Neuron (in vitro differentiated cells): ENCODE measurements around the gene PRDM8.
A peak's percentile ranks its signal among the peaks of the same experiment; 100 is the strongest.
"Not testable (repeated sequence)": the region's sequence is repeated elsewhere in the genome, so short reads cannot be mapped to it uniquely, and the experiment has no call there.

Experiments used
- H2AFZ ChIP-seq: one replicate; pipeline ENCODE4 v1.6.1; 2013; ENCODE audit warnings: low read depth, mild to moderate bottlenecking, inconsistent platforms, low read length, moderate library complexity
- H3K27me3 ChIP-seq: one replicate; pipeline ENCODE4 v1.6.1; 2013; ENCODE audit warnings: low read length; ENCODE audit not compliant: insufficient read depth
- H3K36me3 ChIP-seq: one replicate; pipeline ENCODE4 v1.6.1; 2013; ENCODE audit warnings: low read length; ENCODE audit not compliant: insufficient read depth
- H3K4me1 ChIP-seq: one replicate; pipeline ENCODE4 v1.6.1; 2013; ENCODE audit warnings: low read length; ENCODE audit not compliant: insufficient read depth
- H3K4me3 ChIP-seq: 2 replicates; pipeline ENCODE4 v1.5.1; 2013; ENCODE audit warnings: mild to moderate bottlenecking, low read length, moderate library complexity
- H3K9me3 ChIP-seq: one replicate; pipeline ENCODE4 v1.6.1; 2013; ENCODE audit warnings: low read length

PRDM8 gene

DNA sequence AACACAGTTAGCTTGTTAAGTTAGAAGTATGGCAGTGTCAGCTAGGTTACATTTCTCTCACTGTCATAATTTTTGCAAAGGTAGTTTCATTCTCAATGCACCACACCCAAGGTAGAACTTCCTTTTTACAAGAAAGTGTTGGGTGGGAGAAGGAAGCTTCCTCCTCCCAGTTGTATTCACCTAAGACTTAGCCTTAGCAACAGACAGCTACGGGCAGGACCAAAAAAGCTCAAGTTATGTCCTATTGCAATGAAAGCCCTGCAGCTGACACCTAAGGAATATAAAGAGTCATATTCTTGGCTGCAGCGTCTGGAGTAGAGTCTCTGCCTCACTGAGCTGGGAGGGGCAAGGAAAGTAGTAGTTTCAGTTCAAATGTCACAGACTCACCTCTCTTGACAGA lies 25.1 kb upstream of the PRDM8 start:
- H3K27me3 ChIP-seq, result peaks cover 3% of the 10 kb centered on the region
- H3K4me3 ChIP-seq, result no peak overlapping the region
- H3K36me3 ChIP-seq, result no peaks in the 10 kb centered on the region
- no peak overlapping the region for H2AFZ ChIP-seq
- no peaks in the 10 kb centered on the region for H3K4me1 ChIP-seq
- H3K9me3 ChIP-seq, result no peaks in the 10 kb centered on the region

DNA sequence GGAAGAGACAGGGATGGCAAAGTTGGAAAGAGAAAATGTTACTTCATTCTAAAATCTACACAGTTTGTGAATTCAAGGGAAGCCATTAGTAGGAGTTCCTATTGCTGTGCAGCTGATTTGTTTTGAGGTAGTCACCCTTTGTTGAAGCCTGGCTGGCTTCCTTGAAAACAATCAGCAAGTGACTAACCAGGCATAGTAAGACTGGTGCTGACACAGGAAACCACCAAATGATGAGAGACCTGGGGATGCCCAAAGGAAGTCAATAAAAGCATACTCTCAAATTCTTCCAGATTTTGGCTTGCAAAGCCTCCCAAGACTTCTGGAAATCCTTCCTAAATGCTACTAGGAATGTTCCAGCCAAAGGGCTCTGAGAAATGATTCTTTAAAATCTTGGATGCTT lies 23.9 kb upstream of the PRDM8 start:
- H3K4me3 ChIP-seq, result no peak overlapping the region
- H3K9me3 ChIP-seq, result no peaks in the 10 kb centered on the region
- no peak overlapping the region for H2AFZ ChIP-seq
- H3K27me3 ChIP-seq, result peaks cover 3% of the 10 kb centered on the region
- no peaks in the 10 kb centered on the region for H3K36me3 ChIP-seq
- no peaks in the 10 kb centered on the region for H3K4me1 ChIP-seq

DNA sequence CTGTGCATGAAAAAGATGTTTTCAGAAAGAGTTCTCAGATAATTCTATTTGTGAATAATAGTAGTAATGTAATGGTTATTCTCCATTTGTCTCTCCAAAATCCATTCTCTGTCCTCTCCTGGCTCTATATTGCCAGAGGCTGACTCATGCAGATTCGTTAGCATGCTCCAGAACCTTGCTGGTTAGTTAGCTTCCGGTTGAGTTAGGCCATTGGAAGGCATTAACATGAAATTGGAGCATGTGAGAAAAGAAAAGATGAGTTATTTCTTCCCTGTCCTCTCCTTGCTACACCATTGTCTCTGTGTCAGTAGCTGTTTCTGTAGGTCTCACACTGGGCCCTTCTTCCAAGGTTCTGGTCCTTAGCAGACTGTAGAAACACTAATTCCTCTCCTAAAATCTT lies 23.5 kb upstream of the PRDM8 start:
- H2AFZ ChIP-seq, result no peak overlapping the region
- H3K4me1 ChIP-seq, result no peaks in the 10 kb centered on the region
- H3K9me3 ChIP-seq, result no peaks in the 10 kb centered on the region
- peaks cover 3% of the 10 kb centered on the region for H3K27me3 ChIP-seq
- no peaks in the 10 kb centered on the region for H3K36me3 ChIP-seq
- H3K4me3 ChIP-seq, result no peak overlapping the region

DNA sequence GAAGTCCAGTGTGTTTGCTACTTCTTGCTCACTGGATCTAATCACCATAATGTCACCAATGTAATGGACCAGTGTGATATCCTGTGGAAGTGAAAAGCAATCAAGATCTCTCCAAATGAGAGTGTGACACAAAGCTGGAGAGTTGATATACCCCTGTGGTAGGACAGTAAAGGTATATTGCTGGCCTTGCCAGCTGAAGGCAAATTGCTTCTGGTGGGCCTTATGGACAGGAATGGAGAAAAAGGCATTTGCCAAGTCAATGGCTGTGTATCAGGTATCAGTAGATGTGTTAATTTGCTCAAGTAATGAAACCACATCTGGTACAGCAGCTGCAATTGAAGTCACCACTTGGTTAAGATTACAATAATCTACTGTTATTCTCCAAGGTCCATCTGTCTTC lies 19.5 kb upstream of the PRDM8 start:
- H3K36me3 ChIP-seq, H3K4me1 ChIP-seq, H2AFZ ChIP-seq, H3K4me3 ChIP-seq, H3K9me3 ChIP-seq: not testable (repeated sequence)
- H3K27me3 ChIP-seq, result peaks cover 10% of the 10 kb centered on the region

DNA sequence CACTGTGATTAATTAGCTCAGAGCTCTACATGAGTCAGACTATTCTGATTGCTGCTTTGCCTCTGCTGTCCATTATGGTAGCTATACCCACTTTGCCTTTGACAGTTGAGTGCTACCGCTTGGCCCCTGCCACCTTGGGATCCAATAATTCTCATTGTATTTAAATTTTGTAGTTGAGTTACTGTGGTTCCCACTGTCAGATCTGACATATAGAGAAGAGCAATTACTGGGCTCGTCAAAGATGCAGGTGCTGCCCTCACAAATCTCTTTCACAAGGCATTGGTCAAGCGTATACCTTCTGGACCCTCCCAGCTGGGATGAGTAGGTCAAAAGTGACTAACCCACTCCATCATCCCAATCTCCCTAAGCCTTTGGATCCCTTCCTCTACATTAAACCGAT lies 18.3 kb upstream of the PRDM8 start:
- peaks cover 19% of the 10 kb centered on the region for H3K27me3 ChIP-seq
- no peaks in the 10 kb centered on the region for H3K4me1 ChIP-seq
- no peaks in the 10 kb centered on the region for H3K36me3 ChIP-seq
- H3K4me3 ChIP-seq, result no peak overlapping the region
- H3K9me3 ChIP-seq, result peaks cover 1% of the 10 kb centered on the region
- no peak overlapping the region for H2AFZ ChIP-seq

DNA sequence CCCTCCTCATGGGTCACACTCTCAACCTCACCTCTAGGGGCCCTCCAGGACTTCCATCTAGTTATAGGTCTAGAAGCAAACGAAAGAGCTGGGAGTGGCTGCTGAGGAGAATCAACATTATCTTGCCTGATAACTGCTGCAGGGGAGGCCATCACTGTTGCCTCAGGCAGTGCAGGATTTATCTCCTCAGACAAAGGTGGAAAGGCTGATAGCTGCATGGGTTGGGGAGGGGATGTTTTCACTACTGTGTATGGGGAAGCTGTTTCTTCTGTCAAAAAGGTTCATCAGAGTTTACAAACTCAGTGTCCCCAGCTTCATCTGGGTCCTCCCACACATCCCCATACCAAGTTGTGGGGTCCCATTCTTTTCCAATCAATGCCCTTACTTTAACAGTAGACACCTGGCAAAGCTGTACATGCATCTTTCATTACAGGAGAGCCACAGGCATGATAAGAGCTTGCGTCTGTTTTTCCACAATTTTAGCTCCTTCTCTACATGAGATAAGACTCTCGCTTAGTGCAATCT lies 17.6 kb upstream of the PRDM8 start:
- peaks cover 6% of the 10 kb centered on the region for H3K4me1 ChIP-seq
- H3K9me3 ChIP-seq, result peaks cover 1% of the 10 kb centered on the region
- H3K4me3 ChIP-seq, result no peak overlapping the region
- H2AFZ ChIP-seq, result no peak overlapping the region
- H3K36me3 ChIP-seq, result no peaks in the 10 kb centered on the region
- peaks cover 24% of the 10 kb centered on the region for H3K27me3 ChIP-seq

DNA sequence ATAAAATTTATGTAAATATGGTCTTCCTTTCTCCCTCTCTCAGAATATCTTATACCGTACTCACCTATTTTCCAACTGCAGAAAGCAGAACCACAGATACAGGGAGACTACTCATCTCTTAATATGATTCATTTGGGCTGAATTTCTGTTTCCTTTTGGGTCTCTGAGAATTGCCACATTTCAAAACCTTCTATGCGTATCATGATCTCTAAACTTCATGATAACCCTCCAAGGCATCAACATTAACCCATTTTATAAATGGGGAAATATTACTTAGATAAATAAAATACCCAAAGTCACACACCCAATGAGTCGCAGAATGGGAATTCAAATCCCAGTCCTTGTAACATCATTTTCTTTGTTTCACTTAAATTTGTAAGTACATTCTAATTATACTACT lies 16.6 kb upstream of the PRDM8 start:
- H3K4me3 ChIP-seq, result no peak overlapping the region
- no peaks in the 10 kb centered on the region for H3K36me3 ChIP-seq

DNA sequence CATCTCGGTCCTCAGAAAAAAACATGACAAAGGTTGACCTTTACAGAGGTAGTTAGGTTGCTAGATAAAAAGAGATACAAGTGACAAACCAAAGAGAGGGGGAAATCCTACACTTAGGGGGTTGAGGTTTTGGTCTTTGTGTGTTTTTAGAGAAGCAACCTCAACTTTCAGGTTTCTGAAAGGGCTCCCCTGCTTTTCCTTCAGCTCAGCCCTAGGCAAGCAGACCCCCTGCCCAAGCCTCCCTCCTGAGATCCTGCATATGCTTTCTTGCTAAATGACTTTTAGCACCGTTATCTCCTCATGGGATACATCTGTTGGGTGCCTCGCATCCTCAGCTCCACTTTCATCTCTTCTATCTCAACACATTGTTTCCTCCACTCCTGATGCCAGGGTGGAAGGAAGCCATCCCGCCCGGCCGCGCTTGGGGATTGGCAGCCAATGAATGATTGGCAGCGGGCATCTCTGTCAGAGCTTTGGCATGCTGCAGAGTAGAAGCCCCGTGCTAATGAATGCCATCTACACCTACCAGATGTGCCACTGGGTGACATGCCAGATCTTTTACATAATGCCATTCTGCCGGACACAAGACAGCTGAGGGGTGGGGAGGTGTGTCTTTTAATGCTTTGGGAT lies 15.0 kb upstream of the PRDM8 start:
- H3K36me3 ChIP-seq, result no peaks in the 10 kb centered on the region
- peaks cover 31% of the 10 kb centered on the region for H3K4me1 ChIP-seq
- H3K9me3 ChIP-seq, result peaks cover 1% of the 10 kb centered on the region
- no peak overlapping the region for H3K4me3 ChIP-seq
- peaks cover 46% of the 10 kb centered on the region for H3K27me3 ChIP-seq
- H2AFZ ChIP-seq, result no peak overlapping the region

More for the DNA sequence above, 16.6 kb upstream of the PRDM8 start:
- H3K9me3 ChIP-seq, result peaks cover 1% of the 10 kb centered on the region
- H2AFZ ChIP-seq, result no peak overlapping the region
- H3K4me1 ChIP-seq, result peaks cover 16% of the 10 kb centered on the region
- H3K27me3 ChIP-seq, result peaks cover 35% of the 10 kb centered on the region

DNA sequence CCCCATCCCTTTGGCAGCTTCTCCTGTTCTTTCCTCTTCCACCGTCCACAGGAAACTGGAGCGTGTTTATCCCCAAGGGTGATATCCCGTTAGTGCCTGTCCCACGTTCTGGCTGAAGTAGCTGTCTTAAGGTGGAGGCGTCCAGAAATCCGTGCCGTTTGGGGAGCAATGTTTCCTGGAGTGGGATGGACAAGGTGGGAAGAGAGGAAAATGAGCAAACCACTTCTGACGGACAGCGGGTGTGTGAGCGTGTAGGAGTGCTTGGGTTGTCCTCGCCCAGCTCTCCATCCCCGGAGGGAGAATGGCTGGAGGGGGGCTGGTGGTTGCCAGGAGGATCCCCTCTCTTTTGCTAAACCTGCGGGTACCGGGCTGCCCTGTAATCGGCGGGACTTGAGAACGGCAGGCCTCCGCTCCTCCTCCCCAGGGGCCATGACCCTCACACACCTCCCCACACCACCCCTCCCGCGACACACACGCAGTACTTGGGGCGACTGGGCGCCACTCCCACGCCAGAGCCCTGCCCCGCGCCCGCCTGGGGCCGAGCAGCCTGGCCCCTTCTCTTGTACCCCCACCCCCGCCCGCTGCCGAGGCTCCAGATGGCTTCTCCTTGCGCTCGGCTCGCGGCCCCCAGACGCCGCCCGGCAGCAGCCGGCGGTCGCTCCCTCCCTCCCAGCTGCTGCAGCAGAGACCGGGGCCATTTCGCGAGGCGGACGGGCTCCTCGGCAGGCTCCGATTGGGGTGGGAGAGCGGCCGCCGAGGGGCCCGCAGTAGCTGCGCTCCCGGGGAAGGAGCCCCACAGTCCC lies 13.9 kb upstream of the PRDM8 start:
- Histone ChIP-seq H3K9me3 (peaks cover 1% of the 10 kb centered on the region), H3K36me3 (no peaks in the 10 kb centered on the region), H2AFZ (peak overlapping the region; percentile 84), H3K27me3 (peaks cover 57% of the 10 kb centered on the region), H3K4me1 (peaks cover 33% of the 10 kb centered on the region), H3K4me3 (peak overlapping the region; percentile 50)

DNA sequence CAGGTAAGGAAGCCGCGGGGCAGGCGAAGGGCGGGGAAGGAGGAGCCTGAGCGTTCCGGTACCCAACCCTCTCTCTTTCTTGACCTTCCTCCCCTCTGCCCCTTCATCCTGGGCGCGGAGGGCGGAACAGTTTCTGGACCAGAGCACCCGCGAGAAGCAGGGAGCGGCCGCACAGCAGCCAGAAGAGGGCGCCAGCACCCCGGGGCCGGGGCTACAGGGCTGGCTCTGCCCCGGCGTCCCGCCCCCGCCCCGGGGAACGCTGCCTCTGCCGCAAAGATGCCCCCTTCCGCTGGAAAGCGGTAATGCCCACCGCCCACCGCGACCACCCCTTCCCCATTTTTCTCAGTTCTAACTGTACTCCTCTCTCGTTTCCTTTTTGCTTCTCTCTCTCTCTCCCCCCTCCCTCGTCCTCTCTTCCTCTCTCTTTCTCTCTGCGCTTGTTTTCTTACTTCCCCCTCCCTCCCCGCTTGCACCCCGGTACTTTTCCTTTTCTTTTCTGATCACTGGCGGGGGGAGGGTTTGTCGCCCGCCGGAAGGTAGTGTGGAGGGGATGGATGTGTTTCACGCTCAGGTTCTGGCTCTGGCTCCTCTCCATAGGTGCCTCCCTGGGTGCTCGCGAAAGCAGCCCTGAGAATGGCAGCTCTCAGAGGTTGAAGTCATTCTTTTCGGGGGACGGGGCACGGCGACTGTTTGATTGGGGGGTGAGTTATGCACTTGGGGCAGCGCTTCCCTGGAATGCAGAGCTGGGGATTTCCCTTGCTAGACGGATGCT lies 13.1 kb upstream of the PRDM8 start:
- H3K9me3 ChIP-seq, result peaks cover under 1% of the 10 kb centered on the region
- H3K4me3 ChIP-seq, result peak overlapping the region; percentile 50
- peaks cover 65% of the 10 kb centered on the region for H3K27me3 ChIP-seq
- no peaks in the 10 kb centered on the region for H3K36me3 ChIP-seq
- H2AFZ ChIP-seq, result peak overlapping the region; percentile 84
- peaks cover 33% of the 10 kb centered on the region for H3K4me1 ChIP-seq

DNA sequence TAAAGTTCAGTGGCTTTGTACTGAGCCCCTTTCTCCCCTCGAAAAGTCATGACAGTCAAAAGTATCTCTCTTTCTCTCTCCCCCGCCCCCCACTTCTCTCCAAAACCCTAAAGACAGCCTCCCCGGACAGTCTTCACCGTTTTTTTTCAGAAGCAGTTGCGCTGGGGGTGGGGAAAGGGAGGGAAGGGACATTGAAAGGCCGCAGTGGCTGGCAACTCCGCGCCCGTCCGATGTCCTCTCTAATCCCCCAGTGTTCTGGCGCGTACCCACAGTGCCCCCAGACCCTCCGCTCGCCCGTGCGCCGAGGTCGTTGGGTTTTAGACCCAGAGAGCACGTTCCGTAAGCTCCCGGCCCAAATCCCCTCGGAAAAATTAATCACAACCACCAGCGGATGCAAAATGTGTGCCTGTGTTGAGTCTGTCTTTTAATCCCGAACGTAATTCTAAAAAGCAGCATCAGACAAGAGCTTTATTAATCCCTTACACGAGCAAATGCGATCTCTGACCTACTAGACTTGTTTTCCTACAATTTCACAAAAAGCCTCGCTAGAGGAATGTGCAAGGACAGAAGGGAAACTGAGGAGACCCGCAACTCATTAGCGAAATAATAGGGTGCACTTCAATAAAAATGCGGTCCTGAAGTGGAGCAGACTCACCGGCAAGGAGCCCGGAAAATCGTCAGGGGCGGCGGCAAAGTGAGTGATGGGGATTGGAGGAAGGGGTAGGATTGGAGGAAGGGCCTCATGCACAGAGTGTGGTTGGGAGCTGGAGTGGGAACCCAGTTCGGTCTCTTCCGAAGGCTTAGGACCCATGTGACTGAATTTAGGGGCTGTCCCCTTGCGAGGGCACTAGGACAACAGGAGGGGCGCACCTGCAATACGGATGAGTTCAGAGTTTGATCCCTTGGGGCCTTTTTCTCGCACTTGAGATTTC lies 12.2 kb upstream of the PRDM8 start:
- peaks cover 7% of the 10 kb centered on the region for H3K9me3 ChIP-seq
- H3K4me1 ChIP-seq, result peaks cover 35% of the 10 kb centered on the region
- peak overlapping the region; percentile 50 for H3K4me3 ChIP-seq
- H3K36me3 ChIP-seq, result no peaks in the 10 kb centered on the region
- peaks cover 73% of the 10 kb centered on the region for H3K27me3 ChIP-seq
- peak overlapping the region; percentile 84 for H2AFZ ChIP-seq

DNA sequence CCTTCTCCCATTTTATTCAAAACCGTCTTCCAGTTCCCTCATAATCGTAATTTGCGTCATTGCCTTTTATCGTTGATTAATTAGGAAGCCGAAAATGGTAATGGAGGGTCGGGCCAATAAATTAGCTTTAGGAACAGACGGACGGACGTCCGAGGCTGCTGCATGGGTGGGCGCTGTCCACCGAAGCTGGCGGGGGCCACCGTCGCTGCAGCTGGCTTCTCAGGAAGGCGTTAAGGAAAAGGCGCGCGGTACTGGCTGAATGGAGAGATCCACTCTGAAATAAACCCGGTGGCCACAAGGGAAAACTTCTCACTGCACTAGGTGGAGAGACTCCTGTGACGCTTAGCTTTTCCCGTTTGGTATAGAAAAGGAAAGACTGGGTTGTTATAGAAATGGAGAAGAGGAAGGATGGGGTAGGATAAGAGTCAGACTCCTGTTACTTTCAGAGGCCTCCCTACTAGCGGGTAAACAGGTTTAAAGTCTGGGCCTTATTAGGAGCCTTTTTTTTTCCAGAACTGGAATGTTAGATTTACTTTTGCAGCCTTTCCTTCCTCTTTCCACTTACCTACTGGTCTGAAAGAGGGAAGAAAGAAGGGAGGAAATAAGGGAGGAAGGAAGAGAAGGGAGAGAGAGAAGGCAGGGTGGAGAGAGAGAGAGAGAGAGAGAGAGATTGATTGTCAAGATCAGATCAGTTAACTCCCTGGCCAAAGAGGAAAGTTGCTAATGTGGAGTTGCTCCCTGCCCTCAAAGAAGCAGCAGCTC lies 11.3 kb upstream of the PRDM8 start:
- H3K9me3 ChIP-seq, result peaks cover 7% of the 10 kb centered on the region
- peaks cover 82% of the 10 kb centered on the region for H3K27me3 ChIP-seq
- H3K4me3 ChIP-seq, result no peak overlapping the region
- no peak overlapping the region for H2AFZ ChIP-seq
- peaks cover 37% of the 10 kb centered on the region for H3K4me1 ChIP-seq
- no peaks in the 10 kb centered on the region for H3K36me3 ChIP-seq
